Embryonic facial prominence (tissue), 1 donor: ENCODE data around the gene RASA3.
A peak's percentile ranks its signal among the peaks of the same experiment; 100 is the strongest.

Experiments
- DNase-seq: peaks from one replicate; pipeline ENCODE4 v3.0.0-alpha.2; 2016; ENCODE audit errors: extremely low spot score

Gene RASA3

DNA sequence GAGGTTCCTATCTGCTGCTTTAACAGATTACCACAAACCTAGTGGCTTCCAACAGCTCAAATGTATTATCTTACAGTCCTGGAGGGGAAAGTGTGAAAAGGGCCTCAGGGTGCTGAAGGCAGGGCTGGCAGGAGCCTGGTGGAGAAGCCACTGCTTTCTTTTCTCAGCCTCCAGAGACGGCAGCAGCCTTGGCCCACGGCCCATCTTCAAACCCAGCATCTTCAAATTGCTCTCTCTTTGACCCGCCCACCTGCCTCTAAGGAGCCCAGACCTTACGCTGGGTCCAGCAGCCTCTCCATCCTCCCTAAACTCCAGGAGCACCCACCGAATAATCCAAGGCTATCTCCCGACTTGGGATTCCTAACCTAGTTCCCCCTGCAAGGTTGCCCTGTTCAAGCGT is 194.2 kb downstream of the RASA3 start:
- no peak for DNase-seq

- DNase-seq: no peak
Measured at GRCh38 chr13:113937527-113938180, 194.8 kb downstream of the RASA3 start.

DNA sequence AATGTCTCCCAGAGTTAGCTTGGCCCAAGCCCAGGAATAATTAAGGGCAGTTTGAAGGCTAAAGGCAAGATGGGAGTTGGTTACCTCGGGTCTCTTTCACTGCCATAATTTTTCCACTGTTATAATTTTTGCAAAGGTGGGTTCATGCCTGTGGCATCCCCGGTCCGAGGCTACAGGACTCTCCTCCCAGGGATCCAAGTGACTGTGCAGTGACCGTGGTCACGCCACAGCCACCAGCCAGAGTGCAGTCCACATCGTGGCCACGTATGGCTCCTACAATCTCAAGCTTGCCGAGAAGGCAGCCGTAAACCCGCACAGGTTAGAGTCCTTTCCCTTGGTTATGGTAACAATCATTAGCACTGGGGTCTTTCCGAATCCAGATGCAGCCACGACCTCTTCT is 195.3 kb downstream of the RASA3 start:
- DNase-seq: no peak

DNA sequence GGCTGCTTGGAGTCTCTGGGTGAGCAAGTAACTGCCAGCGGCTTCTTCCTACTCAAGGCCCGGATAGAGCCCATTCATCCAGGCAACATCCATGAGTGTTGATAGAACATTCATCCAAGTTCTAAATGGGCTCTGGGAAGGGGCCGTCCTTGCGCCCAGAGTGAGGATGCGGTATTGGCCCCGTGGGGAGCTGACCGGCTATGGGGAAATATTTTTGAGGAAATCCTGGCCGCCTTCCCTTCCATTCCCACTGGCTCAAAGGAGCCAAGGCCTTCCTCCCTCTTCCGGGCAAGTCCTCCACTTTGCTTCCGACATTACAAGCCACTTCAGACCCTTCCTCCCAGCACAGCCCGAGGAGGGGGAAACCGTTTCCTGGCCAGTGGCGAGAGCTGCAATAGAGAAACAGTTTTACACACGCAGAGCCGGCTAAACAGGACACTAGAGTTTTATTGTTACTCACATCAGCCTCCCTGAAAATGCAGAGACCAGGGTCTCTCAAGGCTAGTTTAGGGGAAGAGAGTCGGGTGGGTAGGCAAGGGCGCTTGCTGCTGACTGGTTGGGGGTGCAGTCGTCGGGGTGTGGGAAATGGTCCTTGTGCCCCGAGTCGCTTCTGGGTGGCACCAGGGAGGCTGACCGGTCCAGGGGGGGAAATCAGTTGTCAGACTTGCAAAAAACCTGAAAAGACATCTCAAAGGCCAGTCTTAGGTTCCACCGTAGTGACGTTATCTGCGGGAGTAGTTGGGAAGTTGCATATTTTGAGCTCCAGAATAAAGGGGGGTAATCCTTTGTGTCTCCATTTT is 196.1 kb downstream of the RASA3 start:
- DNase-seq: no peak

GRCh38 chr13:113935001-113935844 is 197.2 kb downstream of the RASA3 start:
- peak; percentile 13 for DNase-seq

DNA sequence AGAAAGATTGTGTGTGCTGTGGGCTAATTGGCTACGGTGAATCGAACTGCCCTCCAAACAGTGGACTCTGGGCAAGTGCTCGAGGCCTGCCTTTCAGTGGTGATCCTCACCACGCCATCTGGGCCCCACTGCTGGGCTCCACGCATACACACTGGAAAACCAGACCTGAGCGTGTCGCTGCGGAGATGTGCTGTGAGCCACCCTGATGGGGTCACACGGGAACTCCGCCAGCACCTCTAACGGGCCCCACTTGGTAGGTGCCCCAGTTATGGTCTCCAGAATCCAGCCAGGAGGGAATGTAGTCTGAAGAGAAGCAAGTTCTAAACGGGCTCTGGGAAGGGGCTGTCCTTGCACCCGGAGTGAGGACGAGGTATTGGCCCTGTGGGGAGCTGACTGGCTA is 197.8 kb downstream of the RASA3 start:
- DNase-seq: no peak

GRCh38 chr13:113933901-113934300 is 198.5 kb downstream of the RASA3 start:
- DNase-seq: no peak

- no peak for DNase-seq
Measured at GRCh38 chr13:113931841-113932459, 200.5 kb downstream of the RASA3 start.

DNA sequence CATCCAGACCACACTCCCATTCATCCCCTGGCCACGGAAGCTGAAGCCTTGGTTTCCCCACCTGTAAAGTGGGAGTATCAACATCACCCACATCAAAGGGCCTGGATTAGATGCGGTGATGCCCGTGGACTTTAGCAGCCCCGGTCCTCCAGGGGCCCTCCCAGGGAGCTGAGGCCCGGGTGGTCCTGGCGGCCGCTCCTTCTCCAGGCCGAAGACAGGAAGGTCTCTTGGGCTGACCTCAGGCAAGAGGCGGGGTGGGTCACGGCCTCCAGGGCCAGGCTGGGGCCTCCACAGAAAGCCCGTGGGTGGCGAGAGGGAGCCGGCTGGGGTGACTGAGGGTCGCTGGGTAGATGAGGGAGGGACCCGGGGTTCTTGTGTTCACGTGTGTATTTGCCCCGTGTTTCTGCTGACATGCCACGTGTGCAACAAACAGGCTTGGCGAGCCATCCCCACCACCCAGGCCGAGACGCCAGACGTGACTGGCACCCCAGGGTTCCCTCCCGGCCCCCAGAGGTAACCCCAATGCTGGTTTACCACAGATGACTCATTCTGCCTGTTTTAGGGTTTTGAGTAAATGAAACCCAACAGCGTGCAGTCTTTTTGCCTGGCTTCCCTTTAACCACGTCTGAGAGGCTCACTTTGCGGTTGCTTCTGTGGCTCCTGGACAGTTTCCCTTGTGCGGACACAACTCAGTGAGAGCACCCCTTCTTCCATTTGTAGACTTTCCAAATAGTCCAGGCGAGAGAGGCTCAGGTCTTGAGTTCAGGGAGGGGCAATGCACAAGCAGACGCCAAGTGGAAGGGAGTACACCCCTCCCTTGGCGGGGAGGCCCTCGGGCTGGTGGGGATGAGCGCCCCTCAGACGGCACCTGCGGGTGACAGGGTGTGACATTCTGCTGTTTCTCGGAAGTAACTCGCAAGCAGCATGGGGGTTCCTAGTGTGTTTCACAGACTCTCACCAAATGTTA is 201.5 kb downstream of the RASA3 start:
- DNase-seq: no peak

GRCh38 chr13:113929628-113930615 is 202.5 kb downstream of the RASA3 start:
- DNase-seq: no peak

DNA sequence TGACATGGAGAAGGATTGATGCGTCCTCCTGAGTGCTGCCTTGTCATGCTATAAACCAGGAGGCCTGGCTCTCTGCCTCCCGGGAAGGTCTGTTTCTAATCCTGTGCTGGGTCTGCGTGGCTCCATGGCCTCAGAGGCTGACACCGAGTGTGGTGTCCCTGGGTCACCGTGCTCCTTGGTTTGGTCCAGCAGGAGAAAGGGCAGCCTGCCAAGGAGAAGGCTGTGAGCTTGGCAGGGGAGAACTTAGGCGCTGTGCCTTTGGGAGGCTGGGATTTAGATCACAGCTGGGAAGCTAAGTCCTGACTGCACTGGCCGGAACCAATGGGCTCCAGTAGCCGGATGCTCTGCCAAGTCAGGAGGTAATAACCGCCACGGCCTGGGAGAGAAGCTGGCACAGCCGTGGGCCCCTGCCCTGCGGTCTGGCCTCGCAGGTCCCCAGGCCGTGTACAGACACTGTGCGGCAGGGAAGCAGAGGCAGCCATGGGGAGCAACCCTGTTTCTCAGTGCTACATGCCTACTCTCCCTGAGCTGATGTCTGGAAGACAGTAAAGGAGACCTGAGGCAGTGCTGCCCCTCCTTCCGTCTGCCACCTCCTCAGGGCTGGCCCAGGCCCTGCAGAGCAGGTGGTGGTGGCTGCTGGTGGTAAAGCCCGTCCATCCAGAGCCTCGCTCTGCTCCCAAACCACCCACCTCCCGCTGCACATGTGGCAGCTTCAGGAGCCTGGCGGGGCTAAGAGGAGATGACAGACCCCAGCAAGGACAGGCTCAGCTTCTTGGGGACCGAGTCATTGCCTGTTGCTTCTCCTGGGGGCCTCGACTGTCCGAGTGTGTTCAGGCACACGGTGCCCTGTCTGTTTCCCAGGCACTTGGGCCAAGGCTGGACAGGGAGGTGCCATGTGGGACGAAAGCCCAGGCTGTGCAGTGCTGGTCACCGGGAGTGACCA is 203.5 kb downstream of the RASA3 start:
- DNase-seq: no peak
